Fibroblast of mammary gland (primary cell): Measurements from ENCODE around the gene ANKRD23.

ENCODE experiments used
- DNase-seq: peaks from one replicate; pipeline ENCODE4 v3.0.0-alpha.2; 2010; ENCODE audit warnings: low read depth
- H3K4me3 ChIP-seq: 2 replicates; pipeline ENCODE4 v1.5.1; 2011; ENCODE audit warnings: low read depth, mild to moderate bottlenecking, low read length, moderate library complexity; ENCODE audit not compliant: control insufficient read depth
- TF ChIP-seq, protein P1 (sequence below): conservative IDR thresholded peaks from 2 replicates; pipeline ENCODE4 v1.5.1; 2011; ENCODE audit warnings: low read depth, low read length, inconsistent platforms; ENCODE audit not compliant: control insufficient read depth, insufficient read depth

ANKRD23 gene

DNA sequence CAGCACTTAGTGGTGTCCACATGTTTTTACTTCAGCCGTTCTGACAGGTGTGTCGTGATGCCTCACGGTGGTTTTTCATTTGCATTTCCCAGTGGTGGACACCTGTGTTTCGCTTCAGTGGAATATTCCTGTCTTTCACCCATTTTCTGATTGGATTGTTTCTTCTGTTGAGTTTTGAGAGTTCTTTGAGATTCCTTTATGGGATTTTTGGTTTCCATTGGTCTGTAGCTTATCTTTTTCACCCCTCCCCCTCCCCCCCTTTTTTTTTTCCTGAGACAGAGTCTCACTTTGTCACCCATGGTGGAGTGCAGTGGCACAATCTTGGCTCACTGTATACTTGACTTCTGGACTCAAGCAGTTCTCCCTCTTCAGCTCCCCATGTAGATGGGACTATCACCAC, 8.0 kb downstream of the ANKRD23 start:
- TF ChIP-seq, protein P1, sequence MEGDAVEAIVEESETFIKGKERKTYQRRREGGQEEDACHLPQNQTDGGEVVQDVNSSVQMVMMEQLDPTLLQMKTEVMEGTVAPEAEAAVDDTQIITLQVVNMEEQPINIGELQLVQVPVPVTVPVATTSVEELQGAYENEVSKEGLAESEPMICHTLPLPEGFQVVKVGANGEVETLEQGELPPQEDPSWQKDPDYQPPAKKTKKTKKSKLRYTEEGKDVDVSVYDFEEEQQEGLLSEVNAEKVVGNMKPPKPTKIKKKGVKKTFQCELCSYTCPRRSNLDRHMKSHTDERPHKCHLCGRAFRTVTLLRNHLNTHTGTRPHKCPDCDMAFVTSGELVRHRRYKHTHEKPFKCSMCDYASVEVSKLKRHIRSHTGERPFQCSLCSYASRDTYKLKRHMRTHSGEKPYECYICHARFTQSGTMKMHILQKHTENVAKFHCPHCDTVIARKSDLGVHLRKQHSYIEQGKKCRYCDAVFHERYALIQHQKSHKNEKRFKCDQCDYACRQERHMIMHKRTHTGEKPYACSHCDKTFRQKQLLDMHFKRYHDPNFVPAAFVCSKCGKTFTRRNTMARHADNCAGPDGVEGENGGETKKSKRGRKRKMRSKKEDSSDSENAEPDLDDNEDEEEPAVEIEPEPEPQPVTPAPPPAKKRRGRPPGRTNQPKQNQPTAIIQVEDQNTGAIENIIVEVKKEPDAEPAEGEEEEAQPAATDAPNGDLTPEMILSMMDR, result no peak
- no peak overlapping the region for H3K4me3 ChIP-seq
- no peak for DNase-seq

DNA sequence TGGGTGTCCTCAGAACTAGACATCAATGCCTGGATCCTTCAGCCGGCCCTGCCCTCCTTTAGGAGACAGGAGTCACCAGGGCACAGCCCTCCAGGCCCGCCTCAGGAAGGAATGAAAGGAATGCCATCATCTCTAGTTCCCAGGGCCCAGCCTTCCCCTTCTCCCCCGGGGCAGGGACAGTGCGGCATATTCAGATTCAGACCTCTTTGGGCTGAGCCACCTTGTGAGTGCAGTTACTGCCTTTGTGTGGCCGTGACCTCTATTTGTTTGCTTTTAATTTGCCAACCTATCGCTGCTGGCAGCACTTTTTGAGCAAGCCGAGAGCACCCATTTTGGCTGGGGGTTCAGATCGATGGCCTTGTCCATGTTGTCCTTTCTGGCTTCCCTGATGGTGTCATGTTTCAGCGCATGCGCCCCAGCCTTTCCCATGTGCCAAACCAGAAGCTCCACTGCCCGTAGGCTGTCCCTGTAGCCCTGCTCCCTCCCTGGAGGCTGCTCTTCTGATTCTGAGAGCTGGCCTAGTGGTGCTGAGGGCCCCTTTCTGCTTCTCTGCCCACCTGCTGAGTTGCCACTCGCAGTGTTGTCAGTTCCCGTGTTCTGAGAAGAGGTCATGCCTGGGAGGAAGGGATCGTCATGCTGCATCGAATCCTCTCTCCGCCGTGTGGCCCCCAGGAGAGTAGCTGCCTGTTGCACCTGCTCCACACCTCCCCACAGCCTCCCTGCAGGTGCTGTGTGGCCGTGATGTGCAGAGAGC, 10.9 kb downstream of the ANKRD23 start:
- H3K4me3 ChIP-seq, result no peak overlapping the region
- TF ChIP-seq, protein P1, result no peak
- DNase-seq, result peak; percentile 25

DNA sequence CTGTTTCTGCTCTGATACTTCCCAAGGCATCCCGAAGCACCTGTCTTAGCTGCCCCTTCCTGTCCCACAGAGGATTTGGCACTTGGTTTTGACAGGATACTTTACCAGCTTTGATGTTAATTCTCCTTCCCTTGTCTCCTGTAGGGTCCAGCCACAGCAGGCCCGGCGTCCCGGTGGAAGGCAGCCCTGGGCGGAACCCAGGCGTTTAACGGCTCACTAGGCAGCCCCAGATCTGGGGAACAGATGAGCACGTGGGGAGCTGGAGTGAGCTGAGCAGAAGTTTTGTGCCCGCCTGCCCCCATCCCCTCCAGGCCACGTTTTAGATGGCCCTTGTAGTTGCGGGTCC, 11.4 kb downstream of the ANKRD23 start:
- H3K4me3 ChIP-seq, result no peak overlapping the region
- TF ChIP-seq, protein P1, result no peak
- DNase-seq, result no peak

DNA sequence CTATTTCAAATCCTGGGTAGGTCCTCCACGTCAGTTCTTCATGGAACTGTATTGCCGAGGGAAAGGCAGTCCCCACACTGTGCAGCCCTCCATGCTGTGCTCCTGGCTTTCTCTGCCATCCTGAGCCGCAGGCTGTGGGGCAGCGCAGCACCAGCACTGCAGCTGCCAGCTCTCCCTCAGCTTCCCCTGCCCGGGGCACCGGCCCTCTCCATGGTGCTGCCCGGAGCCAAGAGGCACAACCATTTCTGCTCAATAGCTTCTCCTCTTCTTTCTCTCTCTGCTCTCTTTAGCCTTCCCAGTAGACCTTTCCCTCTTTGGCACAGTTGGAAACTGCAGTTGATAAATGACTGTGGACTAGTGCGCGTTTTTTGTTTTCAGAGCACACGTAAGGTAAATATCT, 12.1 kb downstream of the ANKRD23 start:
- no peak for DNase-seq
- TF ChIP-seq, protein P1, result no peak
- no peak overlapping the region for H3K4me3 ChIP-seq

DNA sequence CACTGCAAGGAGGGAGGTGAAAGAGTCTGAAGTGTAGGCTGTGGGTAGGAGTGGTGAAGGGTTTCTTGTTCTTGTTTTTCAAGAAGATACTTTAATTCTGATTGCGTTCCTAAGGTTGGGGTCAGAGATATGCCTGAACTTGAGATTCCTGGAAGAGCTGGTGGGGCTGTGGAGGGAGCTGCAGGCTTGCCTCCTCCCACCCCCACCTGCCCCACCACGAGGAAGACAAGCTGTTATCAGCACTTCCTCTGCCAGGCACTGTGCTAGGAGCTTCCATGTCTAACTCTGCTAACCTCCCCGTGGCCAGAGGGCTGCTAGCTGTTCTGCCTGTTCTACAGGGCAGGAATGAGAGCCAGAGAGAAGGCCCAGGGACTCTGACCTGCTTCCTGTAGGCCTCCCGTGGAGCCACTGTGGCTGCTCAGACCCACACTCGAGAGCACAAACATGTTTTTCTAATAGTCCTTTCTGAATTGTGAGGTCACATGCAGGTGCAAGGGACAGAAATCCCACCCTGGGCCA, 13.7 kb downstream of the ANKRD23 start:
- TF ChIP-seq, protein P1, result no peak
- no peak overlapping the region for H3K4me3 ChIP-seq
- no peak for DNase-seq

DNA sequence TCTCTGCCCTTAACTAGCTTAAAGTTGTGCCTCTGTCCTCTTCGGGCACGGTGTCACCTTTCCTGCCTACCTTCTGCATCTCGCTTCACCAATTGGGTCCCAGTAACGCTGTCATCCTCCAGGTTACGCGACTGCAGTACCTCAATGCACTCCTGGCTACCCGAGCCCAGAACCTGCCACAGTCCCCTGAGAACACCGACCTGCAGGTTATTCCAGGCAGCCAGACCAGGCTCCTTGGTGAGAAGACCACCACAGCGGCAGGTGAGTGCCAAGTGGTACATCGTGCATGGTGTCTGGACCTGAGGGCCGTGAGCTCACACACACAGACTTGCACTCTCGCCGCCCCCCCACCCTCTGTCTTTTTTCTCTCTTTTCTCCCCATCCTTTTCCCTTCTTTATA, 14.9 kb downstream of the ANKRD23 start:
- no peak for DNase-seq
- TF ChIP-seq, protein P1, result no peak
- no peak overlapping the region for H3K4me3 ChIP-seq
